Testis (tissue), 2 donors: ENCODE data around the gene LHFPL5.

ENCODE experiments used
- POLR2A ChIP-seq: fragments of 450-650 bp; IDR thresholded peaks from one replicate; pipeline ENCODE4 v1.6.1; 2017; ENCODE audit warnings: antibody characterized with exemption, mild to moderate bottlenecking, moderate library complexity
- TF ChIP-seq, protein P1 (sequence below), 3 experiments: fragments of 450-650 bp in 2 of 3; fragments of 200-600 bp in 1 of 3; sonication (generic) in 1 of 3; IDR thresholded peaks; one replicate each; pipeline ENCODE4 v1.5.1; 2016 to 2019; ENCODE audit warnings: antibody characterized with exemption in 3 of 3, mild to moderate bottlenecking in 2 of 3, moderate library complexity in 1 of 3

DNA sequence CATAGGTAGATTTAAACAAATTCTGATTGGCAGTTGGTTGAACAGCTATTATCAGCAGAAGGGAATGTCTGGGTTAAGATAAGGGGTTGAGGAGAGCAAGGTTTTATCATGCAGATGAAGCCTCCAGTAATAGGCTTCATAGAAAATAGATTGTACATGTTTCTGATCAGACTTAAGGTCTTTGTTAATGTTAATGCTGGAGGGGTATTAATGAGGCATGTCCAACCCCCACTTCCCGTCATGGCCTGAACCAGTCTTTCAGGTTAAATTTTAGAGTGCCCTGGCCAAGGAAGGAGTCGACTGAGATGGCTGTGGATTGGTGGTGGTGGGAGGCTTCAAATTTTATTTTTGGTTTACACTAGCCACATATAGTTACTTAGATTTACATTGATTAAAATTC, 21.0 kb upstream of the LHFPL5 start:
- TF ChIP-seq, protein P1, sequence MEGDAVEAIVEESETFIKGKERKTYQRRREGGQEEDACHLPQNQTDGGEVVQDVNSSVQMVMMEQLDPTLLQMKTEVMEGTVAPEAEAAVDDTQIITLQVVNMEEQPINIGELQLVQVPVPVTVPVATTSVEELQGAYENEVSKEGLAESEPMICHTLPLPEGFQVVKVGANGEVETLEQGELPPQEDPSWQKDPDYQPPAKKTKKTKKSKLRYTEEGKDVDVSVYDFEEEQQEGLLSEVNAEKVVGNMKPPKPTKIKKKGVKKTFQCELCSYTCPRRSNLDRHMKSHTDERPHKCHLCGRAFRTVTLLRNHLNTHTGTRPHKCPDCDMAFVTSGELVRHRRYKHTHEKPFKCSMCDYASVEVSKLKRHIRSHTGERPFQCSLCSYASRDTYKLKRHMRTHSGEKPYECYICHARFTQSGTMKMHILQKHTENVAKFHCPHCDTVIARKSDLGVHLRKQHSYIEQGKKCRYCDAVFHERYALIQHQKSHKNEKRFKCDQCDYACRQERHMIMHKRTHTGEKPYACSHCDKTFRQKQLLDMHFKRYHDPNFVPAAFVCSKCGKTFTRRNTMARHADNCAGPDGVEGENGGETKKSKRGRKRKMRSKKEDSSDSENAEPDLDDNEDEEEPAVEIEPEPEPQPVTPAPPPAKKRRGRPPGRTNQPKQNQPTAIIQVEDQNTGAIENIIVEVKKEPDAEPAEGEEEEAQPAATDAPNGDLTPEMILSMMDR (IDR thresholded peaks at IDR 0.05): no peak
- no peak for TF ChIP-seq POLR2A
